CD14-positive monocyte (primary cell): ENCODE measurements around the gene PNKP. TPM values are rescaled to one million over a fixed set of nuclear protein-coding genes. Genes with fewer than 3 reads are reported as not detected.
A peak's percentile ranks its signal among the peaks of the same experiment; 100 is the strongest.

Experiments
- DNase-seq, 3 donors: peaks; one replicate each; pipeline ENCODE4 v3.0.0-alpha.2; 2011 to 2022
- H2AFZ ChIP-seq: 2 replicates; pipeline ENCODE4 v1.6.0; 2012; ENCODE audit warnings: mild to moderate bottlenecking, low read depth, low read length, inconsistent platforms; ENCODE audit not compliant: insufficient read depth, poor library complexity, severe bottlenecking
- H3K27ac ChIP-seq, 2 donors: 1 replicate in 1 of 2; 2 replicates in 1 of 2; pipeline ENCODE4 v1.5.1; 2012 to 2013; ENCODE audit warnings: low read length in 2 of 2, control low read depth in 1 of 2, inconsistent platforms in 1 of 2, low read depth in 1 of 2, mild to moderate bottlenecking in 1 of 2
- H3K27me3 ChIP-seq, 2 donors: one replicate each; pipeline versions ENCODE4 v1.6.0 to v1.6.1; 2011 to 2013; ENCODE audit warnings: low read length in 2 of 2; ENCODE audit not compliant: control insufficient read depth in 2 of 2, insufficient read depth in 2 of 2
- H3K36me3 ChIP-seq, 2 donors: replicated peaks in 1 of 2; 1 replicate in 1 of 2; 2 replicates in 1 of 2; pipeline versions ENCODE4 v1.5.1 to v1.6.1; 2012 to 2013; ENCODE audit warnings: low read length in 2 of 2, control low read depth in 1 of 2, inconsistent platforms in 1 of 2, mild to moderate bottlenecking in 1 of 2; ENCODE audit not compliant: insufficient read depth in 2 of 2, control insufficient read depth in 1 of 2
- H3K4me1 ChIP-seq, 2 donors: 1 replicate in 1 of 2; 2 replicates in 1 of 2; pipeline versions ENCODE4 v1.5.1 to v1.6.1; 2012 to 2013; ENCODE audit warnings: low read length in 2 of 2, control low read depth in 1 of 2, inconsistent platforms in 1 of 2, mild to moderate bottlenecking in 1 of 2, moderate library complexity in 1 of 2; ENCODE audit not compliant: insufficient read depth in 2 of 2, control insufficient read depth in 1 of 2
- H3K4me2 ChIP-seq: replicated peaks from 2 replicates; pipeline ENCODE3; 2012; ENCODE audit warnings: low read length, moderate library complexity, mild to moderate bottlenecking; ENCODE audit not compliant: poor library complexity, severe bottlenecking; ENCODE audit errors: extremely low read depth
- H3K4me3 ChIP-seq, 3 experiments: fragments of 200-600 bp in 1 of 3; sonication (generic) in 1 of 3; replicated peaks in 1 of 3; 1 replicate in 2 of 3; 2 replicates in 1 of 3; pipeline ENCODE4 v1.5.1; 2011 to 2013; ENCODE audit warnings: low read length in 3 of 3, mild to moderate bottlenecking in 3 of 3, control low read depth in 2 of 3, low read depth in 2 of 3, inconsistent platforms in 1 of 3, moderate library complexity in 1 of 3
- H3K79me2 ChIP-seq: 2 replicates; pipeline ENCODE4 v1.6.0; 2012; ENCODE audit warnings: mild to moderate bottlenecking, control low read depth, inconsistent platforms, low read length, moderate library complexity; ENCODE audit not compliant: insufficient read depth
- H3K9ac ChIP-seq: 2 replicates; pipeline ENCODE4 v1.6.0; 2017; ENCODE audit warnings: low read length, mild to moderate bottlenecking; ENCODE audit not compliant: insufficient read depth, poor library complexity, severe bottlenecking
- H3K9me3 ChIP-seq, 2 donors: replicated peaks in 1 of 2; 1 replicate in 1 of 2; 2 replicates in 1 of 2; pipeline versions ENCODE4 v1.5.1 to v1.6.1; 2012 to 2013; ENCODE audit warnings: low read length in 2 of 2, control low read depth in 1 of 2; ENCODE audit not compliant: control insufficient read depth in 1 of 2, insufficient read depth in 1 of 2
- H4K20me1 ChIP-seq: 2 replicates; pipeline ENCODE4 v1.6.0; 2012; ENCODE audit warnings: mild to moderate bottlenecking, low read length, control low read depth, moderate library complexity; ENCODE audit not compliant: insufficient read depth
- H3K27ac Mint-ChIP-seq, 7 donors: one replicate each; pipeline ENCODE4 v1.8.0; 2020; ENCODE audit warnings: mild to moderate bottlenecking in 7 of 7, mixed read lengths in 7 of 7, moderate library complexity in 6 of 7, inconsistent platforms in 2 of 7
- H3K27me3 Mint-ChIP-seq, 3 donors: one replicate each; pipeline ENCODE4 v1.8.0; 2021 to 2022; ENCODE audit warnings: low read depth in 3 of 3, mild to moderate bottlenecking in 3 of 3, mixed read lengths in 3 of 3, moderate library complexity in 3 of 3, inconsistent platforms in 1 of 3
- H3K36me3 Mint-ChIP-seq, 2 donors: one replicate each; pipeline ENCODE4 v1.8.0; 2020; ENCODE audit warnings: mixed read lengths in 2 of 2, inconsistent platforms in 1 of 2, mild to moderate bottlenecking in 1 of 2
- H3K4me1 Mint-ChIP-seq: one replicate; pipeline ENCODE4 v1.8.0; 2020; ENCODE audit warnings: mild to moderate bottlenecking, mixed read lengths
- H3K4me3 Mint-ChIP-seq, 2 donors: one replicate each; pipeline ENCODE4 v1.8.0; 2020; ENCODE audit warnings: mild to moderate bottlenecking in 2 of 2, mixed read lengths in 2 of 2, moderate library complexity in 1 of 2
- H3K9me3 Mint-ChIP-seq, 7 donors: one replicate each; pipeline ENCODE4 v1.8.0; 2020 to 2022; ENCODE audit warnings: mixed read lengths in 7 of 7, mild to moderate bottlenecking in 6 of 7, moderate library complexity in 6 of 7, inconsistent platforms in 2 of 7
- WGBS: methylation state at CpG from one replicate; pipeline ENCODE4 v1.1.5; 2013; ENCODE audit warnings: missing lambda C conversion rate; ENCODE audit not compliant: insufficient coverage; 5-methylcytosine and 5-hydroxymethylcytosine counted together
- intact Hi-C, 2 donors: fragments of 100-400 bp; cut with micrococcal nuclease; formaldehyde crosslinking; loops; one replicate each; pipeline versions ENCODE4 v1.15.0 to v1.15.1; 2023
- polyA plus RNA-seq, 3 donors: library from polyadenylated mRNA; depleted of rRNA in 1 of 3; unstranded in 2 of 3; stranded (reverse) in 1 of 3; fragments of 300-500 nt in 2 of 3; fragments of >200 nt in 1 of 3; fragmentation: Illumina TruSeq in 2 of 3; gene quantifications; 1 replicate in 2 of 3; 2 replicates in 1 of 3; pipeline ENCODE4 v1.2.3, GENCODE V29; 2012 to 2021
- TF ChIP-seq, protein P1 (sequence below): fragments of 200-600 bp; IDR thresholded peaks from one replicate; pipeline ENCODE4 v1.8.0; 2022; ENCODE audit warnings: antibody characterized with exemption, mild to moderate bottlenecking

PNKP gene
- polyA plus RNA-seq, 3 donors = 23.0 to 88.6 (median 30.2) TPM

DNA sequence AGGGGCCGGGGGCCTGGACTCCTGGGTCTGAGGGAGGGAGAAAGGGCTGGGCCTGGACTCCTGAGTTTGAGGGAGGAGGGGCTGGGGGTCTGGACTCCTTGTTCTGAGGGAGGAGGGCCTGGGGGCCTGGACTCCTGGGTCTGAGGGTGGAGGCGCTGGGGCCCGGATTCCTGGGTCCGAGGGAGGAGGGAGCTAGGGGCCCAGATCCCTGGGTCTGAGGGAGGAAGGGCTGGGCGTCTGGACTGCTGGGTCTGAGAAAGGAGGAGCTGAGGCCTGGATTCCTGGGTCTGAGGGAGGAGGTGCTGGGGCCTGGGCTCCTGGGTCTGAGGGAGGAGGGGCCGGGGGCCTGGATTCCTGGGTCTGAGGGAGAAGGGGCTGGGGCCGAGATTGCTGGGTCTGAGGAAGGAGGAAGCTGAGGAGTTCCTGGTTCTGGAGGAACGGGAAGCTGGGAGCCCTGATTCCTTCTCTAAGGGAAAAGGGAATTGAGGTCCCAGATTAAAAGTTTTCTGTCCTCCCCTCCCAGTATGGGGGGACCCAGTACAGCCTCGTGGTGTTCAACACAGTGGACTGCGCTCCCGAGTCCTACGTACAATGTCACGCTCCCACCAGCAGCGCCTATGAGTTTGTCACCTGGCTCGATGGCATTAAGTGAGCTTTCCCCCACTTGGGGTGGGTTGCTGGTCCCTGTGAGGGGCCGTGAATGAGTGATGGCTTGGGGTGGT, 48.6 kb downstream of the PNKP start:
- Histone ChIP-seq H3K4me1 (peaks cover 23 to 27% of the 10 kb centered on the region in 2 donors), H2AFZ (peak overlapping the region; percentile 91)
- peak overlapping the region; percentile 96 to 100 for H3K4me3 Mint-ChIP-seq

More for the DNA sequence above, 48.6 kb downstream of the PNKP start:
- Histone ChIP-seq H3K27ac (peak overlapping the region; percentile 0 to 93), H3K79me2 (peaks cover 45% of the 10 kb centered on the region), H3K27me3 (no peaks in the 10 kb centered on the region), H3K9me3 (no peaks in the 10 kb centered on the region), H4K20me1 (peaks cover 33% of the 10 kb centered on the region), H3K4me2 (peak overlapping the region; percentile 97), H3K36me3 (peaks cover 20 to 23% of the 10 kb centered on the region in 2 donors), H3K9ac (peak overlapping the region; percentile 87), H3K4me3 (peak overlapping the region; percentile 70 to 100 (median 89))
- Mint-ChIP-seq H3K4me1 (peaks cover 20% of the 10 kb centered on the region), H3K36me3 (peaks cover 19 to 31% of the 10 kb centered on the region in 2 donors), H3K27ac (peak overlapping the region; percentile 97 to 100 (median 99)), H3K9me3 (no peaks in the 10 kb centered on the region), H3K27me3 (peaks cover 0 to 8% (median 0%) of the 10 kb centered on the region in 3 donors)
- WGBS = 53% methylated on average over 13 of the region's 16 CpGs
- TF ChIP-seq, protein P1, sequence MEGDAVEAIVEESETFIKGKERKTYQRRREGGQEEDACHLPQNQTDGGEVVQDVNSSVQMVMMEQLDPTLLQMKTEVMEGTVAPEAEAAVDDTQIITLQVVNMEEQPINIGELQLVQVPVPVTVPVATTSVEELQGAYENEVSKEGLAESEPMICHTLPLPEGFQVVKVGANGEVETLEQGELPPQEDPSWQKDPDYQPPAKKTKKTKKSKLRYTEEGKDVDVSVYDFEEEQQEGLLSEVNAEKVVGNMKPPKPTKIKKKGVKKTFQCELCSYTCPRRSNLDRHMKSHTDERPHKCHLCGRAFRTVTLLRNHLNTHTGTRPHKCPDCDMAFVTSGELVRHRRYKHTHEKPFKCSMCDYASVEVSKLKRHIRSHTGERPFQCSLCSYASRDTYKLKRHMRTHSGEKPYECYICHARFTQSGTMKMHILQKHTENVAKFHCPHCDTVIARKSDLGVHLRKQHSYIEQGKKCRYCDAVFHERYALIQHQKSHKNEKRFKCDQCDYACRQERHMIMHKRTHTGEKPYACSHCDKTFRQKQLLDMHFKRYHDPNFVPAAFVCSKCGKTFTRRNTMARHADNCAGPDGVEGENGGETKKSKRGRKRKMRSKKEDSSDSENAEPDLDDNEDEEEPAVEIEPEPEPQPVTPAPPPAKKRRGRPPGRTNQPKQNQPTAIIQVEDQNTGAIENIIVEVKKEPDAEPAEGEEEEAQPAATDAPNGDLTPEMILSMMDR = no peak
- DNase-seq = peak in 2 of 3 donors; percentile 46 to 50
- intact Hi-C loops = loop anchor here (2.0 to 5.0 kb wide), 4 partner anchors 32 to 52 kb away; partner anchors contain the start of genes PTOV1 (in 2 of the 2), AP2A1 (in 1 of the 2) and PNKP (in 1 of the 2)
